Osteoblast (primary cell): ENCODE measurements around the gene ESYT2. TPM values are rescaled to one million over a fixed set of nuclear protein-coding genes. Genes with fewer than 3 reads are reported as not detected.

ENCODE experiments used
- DNase-seq: peaks from one replicate; pipeline ENCODE4 v3.0.0; 2011; ENCODE audit warnings: low spot score, mixed read lengths; ENCODE audit not compliant: insufficient read length; ENCODE audit errors: missing footprints
- H2AFZ ChIP-seq: 2 replicates; pipeline ENCODE4 v1.6.0; 2011; ENCODE audit warnings: mild to moderate bottlenecking, low read length
- H3K27ac ChIP-seq: 2 replicates; pipeline ENCODE4 v1.5.1; 2011; ENCODE audit warnings: mild to moderate bottlenecking, low read depth, low read length, moderate library complexity
- H3K27me3 ChIP-seq: 2 replicates; pipeline ENCODE4 v1.6.0; 2012; ENCODE audit warnings: mild to moderate bottlenecking, control low read depth, inconsistent platforms, low read length, moderate library complexity; ENCODE audit not compliant: insufficient read depth
- H3K36me3 ChIP-seq: 2 replicates; pipeline ENCODE4 v1.5.1; 2011; ENCODE audit warnings: mild to moderate bottlenecking, low read length, control low read depth, moderate library complexity; ENCODE audit not compliant: insufficient read depth
- H3K4me1 ChIP-seq: 2 replicates; pipeline ENCODE4 v1.5.1; 2011; ENCODE audit warnings: mild to moderate bottlenecking, low read length, control low read depth, moderate library complexity; ENCODE audit not compliant: insufficient read depth
- H3K4me2 ChIP-seq: 2 replicates; pipeline ENCODE4 v1.6.0; 2011; ENCODE audit warnings: mild to moderate bottlenecking, low read length; ENCODE audit not compliant: insufficient read depth
- H3K4me3 ChIP-seq: fragments of 200-600 bp; sonication (generic); 3 replicates; pipeline ENCODE4 v1.5.1; 2012; ENCODE audit warnings: mild to moderate bottlenecking, low read length, inconsistent platforms; ENCODE audit not compliant: insufficient read depth
- H3K79me2 ChIP-seq: 2 replicates; pipeline ENCODE4 v1.6.0; 2012; ENCODE audit warnings: mild to moderate bottlenecking, low read length, control low read depth, inconsistent platforms; ENCODE audit not compliant: insufficient read depth
- H3K9me3 ChIP-seq: 2 replicates; pipeline ENCODE4 v1.5.1; 2011; ENCODE audit warnings: low read depth, low read length, control low read depth
- H4K20me1 ChIP-seq: 2 replicates; pipeline ENCODE4 v1.6.0; 2012; ENCODE audit warnings: mild to moderate bottlenecking, low read length, control low read depth; ENCODE audit not compliant: insufficient read depth
- CTCF ChIP-seq: IDR thresholded peaks from 2 replicates; pipeline ENCODE4 v1.5.1; 2011; ENCODE audit warnings: mild to moderate bottlenecking, low read depth, low read length, moderate library complexity; ENCODE audit errors: extremely low read depth
- total RNA-seq: library from RNA; depleted of rRNA; stranded (reverse); fragments of >200 nt; gene quantifications from 2 replicates; pipeline ENCODE4 v1.2.3, GENCODE V29; 2012

The ESYT2 gene
- total RNA-seq, 1 donor: 132 TPM

- no peak overlapping the region for H3K4me3 ChIP-seq
- H3K36me3 ChIP-seq: no peaks in the 10 kb centered on the region
- no peaks in the 10 kb centered on the region for H3K9me3 ChIP-seq
- no peaks in the 10 kb centered on the region for H4K20me1 ChIP-seq
- no peak for DNase-seq
- H3K79me2 ChIP-seq: no peaks in the 10 kb centered on the region
- H2AFZ ChIP-seq: peak overlapping the region; percentile 51
- no peak for TF ChIP-seq CTCF
- H3K27me3 ChIP-seq: no peaks in the 10 kb centered on the region
- peaks cover 6% of the 10 kb centered on the region for H3K4me1 ChIP-seq
- H3K4me2 ChIP-seq: no peak overlapping the region
- no peak overlapping the region for H3K27ac ChIP-seq
Observed at GRCh38 chr7:158850545-158851102, 21.3 kb upstream of the ESYT2 start.

- H3K36me3 ChIP-seq: no peaks in the 10 kb centered on the region
- H3K27ac ChIP-seq: no peak overlapping the region
- H3K4me1 ChIP-seq: peaks cover 6% of the 10 kb centered on the region
- peak overlapping the region; percentile 51 for H2AFZ ChIP-seq
- DNase-seq: no peak
- no peak overlapping the region for H3K4me2 ChIP-seq
- no peaks in the 10 kb centered on the region for H3K9me3 ChIP-seq
- no peaks in the 10 kb centered on the region for H4K20me1 ChIP-seq
- TF ChIP-seq CTCF: no peak
- H3K27me3 ChIP-seq: no peaks in the 10 kb centered on the region
- H3K79me2 ChIP-seq: no peaks in the 10 kb centered on the region
- no peak overlapping the region for H3K4me3 ChIP-seq
Observed at GRCh38 chr7:158849768-158850544, 20.6 kb upstream of the ESYT2 start.

- H3K4me2 ChIP-seq: no peak overlapping the region
- H3K27me3 ChIP-seq: no peaks in the 10 kb centered on the region
Observed at GRCh38 chr7:158849442-158849767, 20.1 kb upstream of the ESYT2 start.

More at GRCh38 chr7:158849442-158849767, 20.1 kb upstream of the ESYT2 start:
- no peaks in the 10 kb centered on the region for H3K36me3 ChIP-seq
- no peak for DNase-seq
- H3K4me1 ChIP-seq: peaks cover 6% of the 10 kb centered on the region
- no peak overlapping the region for H2AFZ ChIP-seq
- no peak for TF ChIP-seq CTCF
- H4K20me1 ChIP-seq: no peaks in the 10 kb centered on the region
- no peak overlapping the region for H3K4me3 ChIP-seq
- H3K79me2 ChIP-seq: no peaks in the 10 kb centered on the region
- H3K9me3 ChIP-seq: no peaks in the 10 kb centered on the region
- no peak overlapping the region for H3K27ac ChIP-seq
